Muscle of arm (tissue), 12 donors: ENCODE measurements around the gene UBASH3B. TPM values are rescaled to one million over a fixed set of nuclear protein-coding genes. Genes with fewer than 3 reads are reported as not detected.
A peak's percentile ranks its signal among the peaks of the same experiment; 100 is the strongest.

ENCODE experiments used
- DNase-seq: peaks from one replicate; pipeline ENCODE4 v3.0.0-alpha.2; 2013
- polyA plus RNA-seq, 12 donors: library from polyadenylated mRNA; unstranded; fragments of 120-200 nt; gene quantifications; one replicate each; pipeline ENCODE4 v1.2.1, GENCODE V29; 2013; ENCODE audit not compliant: insufficient read length in 12 of 12

The UBASH3B gene
- polyA plus RNA-seq, 12 donors: 3.7 to 12.0 (median 6.2) TPM; not detected in 1

DNA sequence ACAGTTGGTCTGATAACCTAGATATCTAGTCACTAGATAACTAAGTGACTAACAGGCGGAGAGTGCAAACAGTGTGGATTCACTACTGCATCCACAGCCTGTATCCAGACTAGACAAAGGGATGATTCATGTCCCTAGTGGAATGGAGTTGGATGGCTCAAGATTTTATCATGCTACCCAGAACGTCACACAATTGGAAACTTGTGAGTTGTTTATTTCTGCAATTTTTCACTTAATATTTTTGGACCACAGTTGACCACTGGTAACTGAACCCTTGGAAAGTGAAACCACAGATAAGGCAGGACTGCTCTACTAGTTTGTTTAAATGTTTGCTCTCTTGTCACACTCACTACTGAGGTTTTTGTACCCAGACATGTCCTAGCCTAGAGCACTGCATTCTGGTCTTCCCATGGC lies 76.0 kb downstream of the UBASH3B start:
- DNase-seq: no peak

DNA sequence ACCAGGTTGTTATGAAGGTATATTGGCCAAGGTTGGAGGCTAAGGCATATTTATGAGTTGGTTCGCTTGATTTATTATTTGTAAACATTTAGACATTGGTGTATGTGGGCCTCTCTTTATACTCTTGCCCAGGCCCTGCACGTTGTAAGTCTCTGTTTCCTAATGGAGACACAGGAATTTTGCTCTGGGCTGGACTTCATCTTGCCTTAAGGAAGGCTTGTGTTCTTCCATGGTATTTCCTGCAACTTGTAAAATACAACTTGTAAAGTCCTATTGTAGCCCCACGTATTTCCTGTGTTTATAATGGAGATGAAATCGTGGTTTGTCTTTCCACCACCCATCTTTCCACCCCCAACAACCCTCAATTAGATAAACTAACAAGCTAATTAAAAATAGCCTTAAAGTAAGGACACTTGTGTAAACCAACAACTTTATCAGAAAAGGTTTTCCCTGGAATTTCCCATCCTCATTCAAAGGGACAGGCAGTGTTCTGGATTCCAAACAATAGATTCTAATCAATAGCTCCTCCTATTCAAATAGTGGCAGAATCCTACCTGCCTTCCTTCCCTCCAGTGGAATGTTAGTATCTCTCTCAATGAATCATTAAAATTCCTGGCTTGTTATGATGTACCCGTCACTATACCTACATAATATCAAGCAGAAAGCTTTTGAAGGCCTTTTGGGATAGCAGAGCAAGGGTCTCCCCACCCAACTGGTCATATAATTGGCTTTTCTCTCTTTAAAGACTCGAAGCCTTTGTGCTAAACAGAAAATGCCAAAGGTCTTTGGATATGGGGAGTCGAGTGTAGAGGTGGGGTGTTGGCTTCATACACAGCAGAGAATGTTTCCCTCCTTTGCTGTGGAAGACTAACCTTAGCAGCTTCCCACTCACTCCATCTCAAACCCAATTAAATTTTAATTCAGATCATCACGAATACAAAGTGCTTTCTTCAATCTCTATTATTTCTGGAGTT lies 77.1 kb downstream of the UBASH3B start:
- no peak for DNase-seq

DNA sequence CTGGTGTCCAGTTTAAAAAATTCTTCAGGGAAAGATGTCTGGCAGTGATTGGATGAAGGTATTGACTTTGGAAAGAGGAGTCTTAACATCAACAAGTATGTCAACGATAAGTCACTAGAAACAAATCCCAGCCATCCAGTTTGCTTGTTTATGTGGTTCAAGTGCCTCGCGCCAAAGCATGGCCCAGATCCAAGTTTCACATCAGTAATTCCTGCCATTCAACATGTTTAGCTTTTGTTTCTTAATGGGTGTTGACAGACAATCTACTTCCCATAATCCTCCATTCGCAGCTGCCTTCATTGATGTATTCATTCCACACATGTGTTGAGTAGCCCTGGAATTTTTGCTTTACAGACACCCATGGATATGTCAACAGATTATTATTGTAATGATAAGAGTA lies 77.8 kb downstream of the UBASH3B start:
- DNase-seq: no peak

DNA sequence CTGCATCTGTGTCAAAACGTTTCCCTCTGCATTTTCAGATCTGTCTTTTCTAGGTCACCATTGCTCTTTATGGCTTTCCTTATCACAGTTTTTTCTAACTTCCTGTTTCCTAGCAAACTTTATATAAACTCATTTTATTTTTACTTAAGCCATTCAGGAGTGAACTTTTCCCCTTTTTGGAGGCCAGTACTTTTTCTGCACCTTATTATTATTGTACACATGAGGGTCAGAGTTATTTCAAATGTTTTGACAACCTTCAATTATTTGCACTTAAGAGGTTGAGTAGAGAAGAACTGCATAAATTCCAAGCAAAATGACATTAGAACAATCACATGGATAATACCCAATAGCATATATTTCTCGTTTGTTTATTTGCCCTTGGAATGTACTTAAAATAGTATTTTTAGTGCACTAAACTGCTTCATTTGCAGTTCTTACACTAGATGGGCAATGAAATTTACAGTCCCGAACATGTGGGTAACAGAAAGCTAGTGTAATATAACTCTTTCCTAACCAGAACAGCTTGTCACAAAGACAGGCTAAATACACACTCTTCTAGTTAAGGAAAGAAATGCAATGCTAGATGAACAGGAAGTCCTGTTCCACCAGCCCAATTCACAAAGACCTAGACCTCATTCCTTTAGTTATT lies 79.5 kb downstream of the UBASH3B start:
- no peak for DNase-seq

DNA sequence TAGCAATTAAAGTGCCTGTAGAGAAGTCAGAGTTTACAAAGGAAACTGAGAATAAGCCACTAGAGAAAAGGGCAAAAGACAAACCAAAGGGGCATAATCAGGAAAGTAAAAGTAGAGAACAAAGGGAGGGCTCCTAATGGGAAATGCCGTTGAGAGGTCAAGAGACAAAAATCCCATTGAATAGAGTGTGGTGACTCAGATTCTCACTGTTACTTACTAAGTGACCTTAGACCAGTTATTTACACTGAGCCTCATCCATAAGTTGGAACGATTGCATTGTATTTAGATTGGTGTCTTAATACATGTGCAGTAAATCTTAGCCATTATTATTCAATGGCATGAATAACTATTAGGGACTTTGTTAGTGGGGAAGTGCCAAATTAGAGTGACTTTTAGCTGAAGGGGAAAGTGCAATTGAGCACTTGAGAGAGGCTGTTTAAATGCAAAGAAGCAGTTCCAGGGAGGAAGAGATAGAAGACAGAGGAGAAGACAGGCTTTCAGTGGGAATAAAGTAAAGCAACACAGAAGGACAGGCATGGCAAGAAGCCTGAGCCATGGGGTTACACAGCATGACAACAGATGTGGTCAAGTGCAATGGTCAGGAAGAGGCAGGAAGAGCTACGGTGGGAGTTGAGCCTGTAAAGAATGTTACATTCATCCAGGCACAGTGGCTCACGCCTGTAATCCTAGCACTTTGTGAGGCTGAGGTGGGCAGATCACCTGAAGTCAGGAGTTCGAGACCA lies 82.6 kb downstream of the UBASH3B start:
- DNase-seq: no peak

DNA sequence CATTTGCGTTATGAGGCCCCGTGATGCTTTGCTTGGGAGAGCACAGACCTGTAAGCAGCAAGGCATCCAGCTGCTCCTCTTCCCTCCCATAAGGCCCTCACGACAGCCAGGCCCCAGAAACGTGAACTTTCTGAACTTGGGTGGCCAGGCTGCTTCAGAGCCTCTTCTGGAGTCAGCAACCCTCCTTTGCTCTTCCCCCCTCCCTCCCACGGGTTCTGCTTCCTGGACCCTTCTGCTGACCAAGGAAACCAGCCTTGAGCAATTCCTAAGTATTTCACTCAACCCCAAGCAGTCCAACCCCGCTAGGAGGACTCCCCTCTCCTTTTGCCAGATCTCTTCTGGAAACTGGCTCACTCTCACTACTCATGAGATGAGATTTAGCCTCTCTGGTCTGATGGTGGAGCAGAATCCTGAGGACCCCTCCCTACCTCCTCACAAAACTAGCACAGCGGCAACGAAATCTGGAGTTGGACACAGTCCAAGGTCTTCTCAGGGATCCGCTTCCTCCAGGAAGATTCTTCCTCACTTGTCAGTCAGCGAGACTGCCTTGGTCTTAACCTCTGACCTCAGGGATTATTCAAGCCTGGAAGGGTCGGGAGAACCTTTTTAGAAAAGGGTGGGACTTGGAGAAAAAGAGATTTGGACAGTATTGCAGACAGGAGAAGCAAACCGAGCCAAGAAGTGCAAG lies 86.2 kb downstream of the UBASH3B start:
- peak; percentile 81 for DNase-seq

DNA sequence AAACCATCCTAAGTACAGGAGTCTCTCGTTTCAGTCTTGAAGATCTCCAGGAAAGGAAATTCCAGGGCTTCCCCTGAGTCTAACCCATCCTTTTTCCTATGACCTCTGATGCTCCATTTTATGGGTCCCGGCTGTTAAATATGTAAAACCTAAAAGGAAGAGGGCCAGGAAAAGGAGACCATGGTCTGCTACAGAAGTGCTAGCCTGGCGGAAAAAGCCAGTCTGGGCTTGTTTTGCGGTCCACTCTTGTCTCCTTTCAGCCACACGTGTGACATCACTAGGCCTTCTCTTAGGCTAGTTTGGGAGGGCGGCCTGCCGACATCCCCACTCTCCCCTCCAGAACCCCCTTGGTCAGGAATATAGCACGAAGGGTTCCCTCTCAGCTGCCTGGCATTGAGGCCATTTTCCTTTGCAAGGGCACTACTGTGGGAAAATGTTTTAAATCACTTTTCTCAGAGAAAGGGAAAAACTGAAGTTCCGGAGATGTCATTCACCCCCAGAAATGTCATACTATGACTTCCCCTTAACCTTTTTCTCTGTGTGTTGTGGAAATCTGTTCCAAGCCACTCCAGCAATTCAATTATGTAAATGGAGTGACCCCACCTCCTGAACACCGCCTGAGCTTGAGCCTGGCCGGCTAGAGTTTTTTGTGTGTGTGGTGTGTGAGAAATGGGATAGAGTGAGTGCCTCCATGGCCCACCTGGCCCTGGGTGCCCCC lies 86.9 kb downstream of the UBASH3B start:
- peak; percentile 78 for DNase-seq

DNA sequence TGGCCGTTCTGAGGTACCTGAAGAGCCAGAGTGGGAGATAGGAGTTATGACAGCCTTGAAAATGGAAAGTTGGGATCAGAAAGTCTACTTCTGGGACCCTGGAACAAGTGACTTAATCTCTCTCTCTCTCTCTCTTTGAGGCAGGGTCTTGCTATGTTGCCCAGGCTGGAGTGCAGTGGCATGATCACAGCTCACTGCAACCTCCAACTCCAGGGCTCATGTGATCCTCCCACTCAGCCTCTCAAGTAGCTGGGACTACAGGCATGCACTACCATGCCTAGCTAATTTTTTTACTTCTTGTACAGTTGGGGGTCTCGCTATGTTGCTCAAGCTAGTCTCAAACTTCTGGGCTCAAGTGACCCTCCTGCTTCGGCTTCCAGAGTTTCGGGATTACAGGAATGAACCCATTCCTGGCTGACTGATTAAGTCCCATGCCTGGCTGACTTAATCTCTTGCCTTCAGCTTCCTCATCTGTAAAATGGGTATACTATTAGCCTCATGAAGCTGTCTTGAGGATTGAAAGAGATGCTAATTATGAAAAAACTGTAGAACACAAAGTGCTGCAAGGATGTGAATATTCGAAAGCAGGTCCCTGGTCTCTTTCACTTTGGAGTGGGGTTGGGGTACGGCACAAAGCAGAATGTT lies 87.7 kb downstream of the UBASH3B start:
- no peak for DNase-seq

DNA sequence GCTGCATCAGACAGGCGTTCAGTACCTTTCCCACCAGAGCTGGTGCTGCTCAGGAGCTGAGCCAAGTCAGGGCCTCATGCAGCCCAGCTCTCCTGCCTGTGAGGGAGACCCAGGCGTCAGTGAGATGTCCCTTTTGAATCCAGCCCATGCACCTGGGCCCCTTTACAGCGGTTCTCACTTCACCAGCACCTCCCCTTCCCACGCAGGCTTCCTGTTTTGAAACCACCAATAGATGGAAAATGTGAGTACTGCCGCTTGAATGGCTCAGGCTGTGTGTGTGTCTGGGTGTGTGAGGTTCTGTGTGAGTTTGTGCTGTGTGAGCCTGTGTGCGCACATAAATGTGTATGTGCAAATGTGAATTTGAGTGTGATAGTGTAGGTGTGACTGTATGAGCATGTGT lies 88.4 kb downstream of the UBASH3B start:
- DNase-seq: peak; percentile 73

DNA sequence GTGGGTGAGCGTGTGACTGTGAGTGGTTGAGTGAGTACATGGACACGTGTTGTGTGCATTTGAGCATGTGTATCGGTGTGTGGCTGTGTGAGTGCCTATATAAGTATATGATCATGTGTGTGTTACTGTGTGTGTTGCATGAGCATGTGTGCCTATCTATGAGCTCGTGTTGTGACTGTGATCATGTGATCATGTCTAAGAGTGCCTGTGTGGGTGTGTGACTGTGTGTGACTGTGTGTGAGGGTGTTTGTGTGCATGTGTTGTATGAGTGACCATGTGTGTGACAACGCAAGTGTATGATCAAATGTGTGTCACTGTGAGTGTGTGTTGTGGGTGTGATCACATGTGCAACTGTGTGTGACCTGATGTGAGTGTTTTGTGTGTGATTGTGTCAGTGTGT lies 88.8 kb downstream of the UBASH3B start:
- no peak for DNase-seq

DNA sequence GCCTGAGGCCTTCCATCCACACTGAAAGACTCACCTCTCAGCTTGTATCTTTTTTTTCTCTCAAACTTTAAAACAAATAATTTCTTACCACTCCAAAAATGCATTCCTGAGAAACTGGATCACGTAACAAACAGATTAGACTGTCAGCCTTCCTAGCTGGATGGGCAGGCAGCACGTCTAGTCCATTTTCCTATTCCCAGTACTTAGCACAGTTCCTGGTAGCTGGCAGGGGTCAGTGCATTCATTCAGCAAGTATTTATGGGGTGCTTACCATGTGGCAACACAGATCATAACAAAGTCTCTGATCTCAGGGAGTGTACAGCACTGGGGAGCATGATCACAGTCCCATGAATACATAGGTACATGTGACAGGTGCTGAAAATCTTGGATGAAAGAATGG lies 89.6 kb downstream of the UBASH3B start:
- no peak for DNase-seq

DNA sequence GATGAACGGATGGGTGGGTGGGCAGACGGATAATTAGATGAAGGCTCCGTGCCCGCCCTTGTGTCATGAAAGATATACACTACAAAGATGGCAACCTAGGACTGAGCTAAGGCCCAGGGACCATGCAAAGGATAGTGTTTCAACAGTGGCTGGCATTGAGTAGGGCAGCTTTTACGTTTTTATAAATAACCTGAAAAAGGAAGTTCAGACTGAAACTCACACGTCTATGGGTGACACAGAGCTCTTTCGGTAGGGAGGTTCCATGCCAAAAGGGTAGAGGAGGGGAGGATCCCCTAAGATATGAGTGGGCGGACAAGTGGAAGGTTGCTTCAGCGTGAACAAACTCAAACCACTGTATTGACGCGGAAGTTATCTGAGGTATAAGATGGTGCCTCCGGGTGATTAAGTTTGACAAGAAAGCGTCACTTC lies 90.5 kb downstream of the UBASH3B start:
- no peak for DNase-seq

DNA sequence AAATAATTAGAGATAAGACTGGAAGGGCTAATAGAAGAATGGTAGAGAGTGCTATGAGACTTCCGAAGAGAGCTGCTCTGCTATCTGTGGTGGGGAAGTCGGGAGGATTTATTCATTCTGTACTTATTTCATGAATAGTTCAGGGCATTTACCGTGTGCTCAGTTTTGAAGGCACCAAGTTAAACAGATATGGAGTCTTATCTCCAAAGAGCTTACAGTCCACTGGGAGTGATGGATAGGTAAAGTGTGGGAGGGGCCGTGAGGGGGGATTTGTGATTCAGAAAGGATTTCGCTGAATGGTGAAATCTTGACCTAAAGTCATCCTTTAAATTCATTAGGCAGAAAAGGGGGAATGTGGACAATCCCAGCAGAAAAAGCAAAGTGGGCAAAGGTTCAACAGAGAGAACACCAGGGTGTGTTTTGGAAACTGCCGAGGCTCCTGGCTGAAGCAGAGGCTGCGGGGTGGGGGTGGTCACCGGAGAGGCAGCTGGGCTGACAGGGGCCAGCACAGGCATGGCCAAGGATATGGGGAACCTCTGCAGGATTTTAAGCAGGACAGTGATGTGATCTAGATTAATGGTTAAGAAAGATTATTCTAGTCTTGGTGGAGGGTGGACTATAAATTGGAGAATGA lies 91.2 kb downstream of the UBASH3B start:
- DNase-seq: no peak

DNA sequence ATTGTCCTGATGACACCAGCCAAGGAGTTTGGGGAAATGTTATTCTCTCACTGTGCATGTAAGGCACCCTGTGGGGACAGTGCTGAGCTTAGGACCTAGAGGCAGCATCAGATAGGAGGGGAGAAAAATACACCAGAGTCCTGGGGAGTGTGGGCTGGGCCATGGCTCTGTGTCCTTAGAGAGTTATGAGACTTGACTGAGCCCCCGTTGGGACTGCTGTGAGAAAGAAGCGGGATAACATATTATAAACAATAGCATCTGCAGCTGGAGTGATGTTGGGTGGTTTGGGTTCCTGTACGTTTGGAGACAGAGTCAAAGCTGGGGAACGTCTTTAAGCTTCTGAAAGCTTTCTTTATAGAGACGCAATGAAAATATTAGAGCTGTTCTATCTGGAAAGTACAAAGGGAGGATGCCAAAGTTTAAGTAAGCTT lies 91.8 kb downstream of the UBASH3B start:
- DNase-seq: no peak

DNA sequence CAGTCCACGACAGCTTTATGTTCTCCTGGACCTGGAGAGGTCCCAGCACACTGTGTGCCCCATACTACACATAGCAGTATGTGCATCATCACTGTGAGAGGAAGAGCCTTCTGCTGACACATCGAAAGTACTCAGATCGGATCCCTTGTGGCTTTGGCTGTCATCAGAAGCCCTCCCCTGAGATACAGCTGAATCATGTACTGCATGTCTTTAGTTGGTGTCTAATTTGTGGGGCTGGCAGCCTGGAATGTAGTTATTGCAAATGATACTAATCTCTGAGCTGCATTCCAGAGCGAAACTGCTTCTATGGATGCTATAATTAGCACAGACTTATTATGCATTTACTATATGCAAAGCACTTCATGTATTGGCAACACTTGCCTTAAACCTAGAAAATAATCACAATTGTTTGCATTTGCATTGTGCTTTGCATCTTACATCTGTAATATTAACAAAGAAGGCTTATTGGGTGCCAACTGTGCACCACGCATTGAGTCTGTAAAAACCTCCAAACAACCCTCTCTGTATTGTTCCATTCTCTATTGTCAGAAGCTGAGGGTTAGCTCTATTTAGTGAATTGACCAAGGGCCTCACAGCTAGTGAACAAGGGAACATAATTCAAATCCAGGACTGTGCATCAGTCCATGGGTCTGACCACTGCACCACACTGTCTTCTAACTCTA lies 93.6 kb downstream of the UBASH3B start:
- no peak for DNase-seq

DNA sequence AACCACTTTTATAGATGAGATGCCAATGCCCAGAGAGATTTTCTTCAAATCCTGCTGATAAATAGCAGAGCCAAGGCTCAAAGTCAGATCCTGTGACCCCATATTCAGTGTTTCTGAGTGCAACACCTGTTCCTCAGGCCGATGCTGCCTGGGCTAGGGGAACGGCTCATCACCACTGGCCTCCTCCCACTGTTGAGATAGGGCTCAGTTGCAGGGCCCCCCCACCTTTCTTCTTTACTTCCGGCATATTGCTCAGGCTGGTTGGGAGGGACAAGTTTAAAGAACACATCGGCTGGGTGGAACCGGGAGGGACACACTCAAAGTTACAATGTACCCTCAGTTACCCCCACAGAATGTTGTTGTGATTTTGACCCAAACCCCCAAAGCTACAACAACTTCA lies 94.5 kb downstream of the UBASH3B start:
- DNase-seq: no peak

DNA sequence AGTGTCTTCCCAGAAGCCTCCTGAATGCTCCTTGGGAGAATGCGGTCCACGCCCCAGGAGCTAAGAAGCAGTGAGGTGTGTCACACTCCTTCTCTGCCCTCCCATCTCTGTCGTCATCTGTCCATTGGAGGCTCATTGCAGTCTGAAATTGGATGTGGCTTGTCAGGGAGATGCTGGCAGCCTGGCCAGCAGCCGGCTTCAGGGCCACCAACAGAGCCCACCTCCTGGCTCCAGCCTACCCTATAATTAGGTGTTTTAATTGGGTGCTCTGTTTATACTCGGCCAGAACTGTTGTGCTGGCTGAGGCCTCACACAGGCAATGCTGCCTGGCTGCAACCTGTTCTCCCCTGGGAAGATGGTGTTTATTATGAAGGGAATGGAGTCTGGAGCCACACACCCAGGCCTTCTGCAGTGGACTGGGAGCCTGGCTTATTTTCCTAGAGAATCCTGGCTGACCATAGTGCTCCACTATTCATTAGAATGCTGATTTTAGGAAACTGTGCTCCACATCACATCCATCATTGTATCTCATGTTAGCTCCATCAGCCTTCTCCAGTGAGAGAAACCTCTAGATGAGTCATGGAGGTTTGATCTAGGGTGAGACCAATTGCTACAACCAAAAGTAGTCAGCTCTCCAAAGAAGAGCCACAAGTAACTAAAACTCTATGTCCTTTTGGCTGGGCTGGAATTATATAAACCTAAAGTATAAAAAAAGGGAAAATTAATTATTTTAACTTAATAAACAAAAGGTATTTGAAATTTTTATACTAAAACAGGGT lies 96.0 kb downstream of the UBASH3B start:
- DNase-seq: no peak

DNA sequence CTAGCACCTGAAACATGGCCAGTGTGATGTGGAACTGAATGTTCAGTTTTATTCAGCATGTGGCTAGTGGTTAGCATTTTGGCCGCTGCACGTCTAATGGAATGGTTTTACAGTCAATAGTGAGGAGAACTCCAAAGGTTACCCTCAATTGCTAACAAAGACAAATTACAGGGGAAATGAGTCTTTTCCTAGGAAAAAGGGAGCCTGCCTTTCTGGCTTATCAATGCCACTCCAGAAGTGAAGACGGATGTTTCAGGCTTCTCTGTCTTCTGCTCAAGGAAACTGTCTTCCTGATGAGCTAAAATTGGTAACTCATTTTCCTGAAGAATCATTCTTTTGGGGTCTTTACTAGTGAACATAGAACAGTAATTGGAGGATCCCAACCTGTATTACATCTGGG lies 98.5 kb downstream of the UBASH3B start:
- DNase-seq: no peak
